ENCODE data around the gene ERO1A.

The ERO1A gene

DNA sequence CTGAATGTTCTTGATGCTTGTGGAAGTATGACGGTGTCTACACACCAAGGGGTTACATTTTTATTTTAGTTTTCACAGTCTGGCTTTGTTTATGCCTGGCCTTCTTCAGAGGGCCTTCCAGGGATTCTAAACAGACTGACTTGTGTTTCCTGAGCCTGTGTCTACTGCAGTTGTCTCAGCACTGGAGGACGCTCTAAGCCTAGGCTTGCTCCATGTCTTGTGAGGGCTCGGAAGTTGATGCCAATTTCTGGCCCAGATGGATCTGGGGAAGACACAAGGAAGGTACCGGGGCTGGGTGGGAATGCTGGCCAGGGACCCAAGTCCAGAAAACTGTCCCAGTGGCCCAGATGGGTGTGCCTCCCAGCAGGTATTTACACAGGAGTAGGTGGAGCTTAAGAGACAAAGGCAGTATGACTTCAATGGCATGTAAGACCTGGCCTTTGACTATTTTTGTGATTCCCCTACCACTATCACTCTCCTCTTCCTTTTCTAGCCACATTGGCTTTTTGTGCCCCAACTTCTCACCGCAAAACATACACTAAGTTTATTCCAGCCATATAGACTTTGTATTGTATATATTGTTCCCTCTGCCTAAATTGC, 85.8 kb downstream of the ERO1A start:
- in situ Hi-C loops (cut with MboI; ENCODE audit: low sequenced_read_pairs), result no loop called here

DNA sequence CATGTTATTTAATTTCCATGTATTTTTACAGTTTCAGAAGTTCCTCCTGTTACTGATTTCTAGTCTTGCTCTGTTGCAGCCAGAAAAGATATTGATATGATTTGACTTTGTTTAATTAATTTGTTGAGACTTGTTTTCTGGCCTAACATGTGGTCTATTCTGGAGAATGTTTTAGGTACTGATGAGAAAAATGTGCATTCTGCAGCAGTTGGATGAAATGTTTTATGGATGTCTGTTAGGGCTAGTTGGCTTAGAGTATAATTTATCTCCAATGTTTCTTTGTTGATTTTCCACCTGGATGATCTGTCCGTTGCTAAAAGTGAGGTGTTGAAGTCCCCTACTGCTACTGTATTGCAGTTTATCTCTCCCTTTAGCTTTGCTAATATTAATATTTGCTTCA, 88.3 kb downstream of the ERO1A start:
- in situ Hi-C loops (cut with MboI; ENCODE audit: low sequenced_read_pairs), result no loop called here

DNA sequence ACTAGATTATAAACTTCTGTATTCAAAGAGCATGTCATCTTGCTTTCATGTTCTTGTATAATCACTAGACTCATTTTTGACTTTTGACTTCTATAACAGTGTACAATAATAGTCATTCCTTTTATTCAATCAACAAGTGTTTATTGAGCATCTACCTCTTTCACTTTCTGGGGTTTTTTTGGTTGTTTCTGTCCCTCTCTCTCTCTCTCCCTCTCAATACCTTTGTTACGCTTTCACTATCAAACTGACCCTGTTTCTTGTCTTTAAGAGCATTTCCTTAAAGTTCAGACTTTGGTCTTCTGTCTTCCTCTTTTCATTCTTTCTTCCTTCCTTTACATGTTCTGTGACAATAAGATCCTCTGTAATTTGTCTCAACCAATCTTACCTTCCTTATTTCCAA, 93.2 kb downstream of the ERO1A start:
- in situ Hi-C loops (cut with MboI; ENCODE audit: low sequenced_read_pairs), result no loop called here

DNA sequence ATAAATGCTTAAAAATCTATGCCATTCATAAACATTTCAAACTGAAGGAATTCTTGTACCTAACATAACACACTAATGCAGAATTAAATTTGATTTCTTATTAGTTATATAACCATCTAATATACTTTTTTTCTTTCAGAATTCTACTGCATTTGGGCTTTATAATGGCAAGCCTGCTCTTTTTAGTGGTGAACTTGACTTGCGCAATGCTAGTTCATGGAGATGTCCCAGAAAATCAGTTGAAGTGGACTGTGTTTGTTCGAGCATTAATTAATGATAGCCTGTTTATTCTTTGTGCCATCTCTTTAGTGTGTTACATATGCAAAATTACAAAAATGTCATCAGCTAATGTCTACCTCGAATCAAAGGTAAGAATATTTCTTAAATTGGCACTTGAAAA, 95.4 kb downstream of the ERO1A start:
- in situ Hi-C loops (cut with MboI; ENCODE audit: low sequenced_read_pairs), result no loop called here

DNA sequence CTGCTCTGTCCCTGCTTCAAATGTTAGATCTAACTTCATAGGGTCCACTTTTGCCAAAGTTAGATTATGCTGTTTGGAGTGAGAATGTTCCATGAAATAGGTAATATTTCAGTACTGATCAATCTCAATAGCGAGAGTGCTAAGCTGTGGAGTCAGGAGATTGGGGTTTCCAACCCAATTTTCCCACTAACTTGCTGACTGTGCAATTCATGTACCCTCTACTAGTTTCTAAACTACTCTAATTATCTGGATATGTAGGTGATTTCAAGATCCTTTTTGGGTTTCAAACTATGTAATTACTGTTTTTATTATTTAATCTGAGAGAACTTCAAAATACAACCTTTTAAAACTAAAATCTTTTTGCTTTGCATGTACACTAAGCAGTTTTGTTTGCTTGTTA, 96.8 kb downstream of the ERO1A start:
- in situ Hi-C loops (cut with MboI; ENCODE audit: low sequenced_read_pairs), result no loop called here

DNA sequence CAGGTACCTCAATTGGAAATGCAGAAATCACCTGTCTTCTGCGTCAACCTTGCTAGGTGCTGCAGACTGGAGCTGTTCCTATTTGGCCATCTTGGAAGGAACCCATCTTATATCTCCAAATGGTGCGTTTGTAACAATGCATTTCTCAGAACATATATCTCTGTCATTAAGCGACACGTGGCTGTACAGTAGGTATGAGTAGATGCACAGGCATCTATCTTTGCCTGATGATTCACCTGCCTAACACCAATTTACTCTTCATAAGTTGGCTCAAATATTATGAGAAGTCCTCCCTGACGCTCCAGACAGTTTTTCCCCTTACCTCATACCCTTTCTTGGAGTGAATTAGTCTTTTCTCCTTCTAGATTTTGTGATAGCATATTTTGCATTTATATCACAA, 98.5 kb downstream of the ERO1A start:
- in situ Hi-C loops (cut with MboI; ENCODE audit: low sequenced_read_pairs), result no loop called here

DNA sequence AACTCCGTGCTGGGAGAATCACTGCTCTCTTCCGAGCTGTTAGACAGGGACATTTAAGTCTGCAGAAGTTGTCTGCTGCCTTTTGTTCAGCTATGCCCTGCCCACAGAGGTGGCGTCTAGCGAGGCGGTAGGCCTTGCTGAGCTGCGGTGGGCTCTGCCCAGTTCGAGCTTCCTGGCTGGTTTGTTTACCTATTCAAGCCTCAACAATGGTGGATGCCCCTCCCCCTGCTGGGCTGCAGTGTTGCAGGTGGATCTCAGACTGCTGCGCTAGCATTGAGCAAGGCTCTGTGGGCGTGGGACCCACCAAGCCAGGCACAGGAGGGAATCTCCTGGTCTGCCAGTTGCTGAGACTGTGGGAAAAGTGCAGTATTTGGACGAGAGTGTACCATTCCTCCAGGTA, 99.0 kb downstream of the ERO1A start:
- in situ Hi-C loops (cut with MboI; ENCODE audit: low sequenced_read_pairs), result no loop called here

DNA sequence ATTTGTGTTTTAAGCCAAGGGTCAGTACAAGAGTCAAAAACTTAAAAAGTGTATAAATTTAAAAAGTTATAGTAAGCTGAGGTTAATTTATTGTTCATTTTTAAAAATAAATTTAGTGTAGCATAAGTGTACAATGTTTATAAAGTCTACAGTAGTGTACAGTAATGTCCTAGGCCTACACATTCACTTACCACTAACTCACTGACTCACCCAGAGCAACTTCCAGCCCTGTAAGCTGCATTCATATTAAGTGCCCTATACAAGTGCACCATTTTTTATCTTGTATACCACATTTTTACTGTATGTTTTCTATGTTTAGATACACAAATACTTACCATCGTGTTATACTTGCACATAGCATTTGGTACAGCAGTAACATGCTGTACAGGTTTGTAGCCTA, 105.0 kb downstream of the ERO1A start:
- in situ Hi-C loops (cut with MboI; ENCODE audit: low sequenced_read_pairs), result no loop called here
